NCI-H1105 treated with DMSO at 0.1 percent for 48 hours (cell line): Measurements from ENCODE around the gene APOB.

Experiments used
- DNase-seq: peaks from one replicate; lab custom pipeline; 2025; lab: John Stamatoyannopoulos, UW

Gene APOB

DNA sequence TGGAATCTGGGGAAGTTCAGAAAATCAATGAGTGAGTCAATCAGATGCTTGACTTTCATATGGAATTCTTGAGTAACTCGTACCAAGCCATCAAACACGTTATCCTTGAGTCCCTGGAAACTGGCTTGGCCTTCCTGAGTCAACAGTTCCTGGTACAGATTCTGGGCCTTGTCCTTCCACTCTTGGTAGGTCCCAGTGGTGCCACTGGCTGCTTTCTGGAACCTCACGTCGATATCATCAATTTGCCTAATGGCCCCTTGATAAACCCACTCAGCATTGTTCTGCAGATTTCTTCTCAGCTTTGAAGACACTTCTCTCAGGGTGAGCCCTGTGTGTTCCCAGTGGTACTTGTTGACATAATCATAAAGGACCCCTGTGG, 41.1 kb downstream of the APOB start:
- DNase-seq: no peak

DNA sequence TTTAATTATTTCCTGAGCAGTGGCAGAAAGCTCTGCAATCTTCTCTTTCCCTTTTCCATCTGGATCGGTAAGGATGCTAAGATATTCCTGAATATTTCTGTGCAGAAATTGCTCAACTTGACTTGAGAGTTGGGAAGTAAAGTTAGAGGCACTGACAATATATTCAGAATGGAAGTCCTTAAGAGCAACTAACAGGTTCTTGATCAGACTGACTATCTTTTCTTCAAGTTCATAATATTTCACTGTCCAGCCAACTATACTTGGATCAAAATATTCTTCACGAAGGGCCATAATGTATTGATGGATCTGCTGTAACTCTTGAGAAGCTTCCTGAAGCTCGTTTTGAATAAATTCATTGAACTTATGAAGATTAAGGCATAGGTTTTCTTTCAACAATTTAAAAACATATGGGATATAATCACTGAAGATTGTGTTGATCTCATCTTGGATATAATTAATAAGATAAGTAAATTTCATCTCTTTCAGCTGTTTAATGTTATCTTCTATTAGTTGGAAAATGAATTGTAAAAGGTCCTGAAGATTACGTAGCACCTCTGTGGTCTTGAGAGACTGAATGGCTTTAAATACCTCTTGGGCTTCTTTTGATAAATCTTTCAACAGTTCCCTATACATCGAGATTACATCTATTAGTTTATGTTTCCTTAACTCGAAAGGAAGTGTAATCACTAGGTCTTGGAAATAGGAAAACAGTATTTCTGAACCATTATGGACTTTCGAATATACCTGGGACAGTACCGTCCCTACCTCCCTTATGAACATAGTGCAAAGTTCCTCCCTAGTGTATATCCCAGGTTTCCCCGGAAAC, 41.7 kb downstream of the APOB start:
- DNase-seq: no peak

DNA sequence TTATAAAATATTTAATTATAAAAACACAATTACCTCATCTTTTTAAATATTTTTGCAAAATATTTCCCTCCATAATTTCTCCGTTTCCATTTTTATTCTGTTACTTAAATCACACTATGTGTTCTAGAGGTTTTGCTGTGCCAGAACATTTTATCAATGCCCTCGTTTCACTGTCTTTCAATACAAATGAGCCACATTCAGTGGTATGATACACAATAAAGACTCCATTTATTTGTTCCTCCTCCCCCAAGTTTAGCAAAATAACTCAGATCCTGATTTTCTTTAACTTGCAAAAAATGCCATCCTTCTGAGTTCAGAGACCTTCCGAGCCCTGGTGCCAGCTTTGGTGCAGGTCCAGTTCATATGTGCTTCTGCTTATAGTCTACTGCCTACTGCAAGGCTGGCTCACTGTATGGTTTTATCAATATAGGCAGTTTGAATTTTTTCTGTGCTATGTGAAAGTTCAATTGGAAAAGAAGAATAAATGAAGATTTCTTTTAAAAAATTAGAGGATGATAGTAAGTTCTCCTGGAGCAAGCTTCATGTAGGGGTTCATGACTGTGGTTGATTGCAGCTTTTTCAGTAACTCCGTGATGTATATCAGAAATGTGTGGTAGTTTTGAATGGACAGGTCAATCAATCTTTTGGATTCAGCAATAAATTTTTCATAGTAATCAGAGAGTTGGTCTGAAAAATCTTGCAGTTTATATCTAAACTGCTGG, 42.5 kb downstream of the APOB start:
- no peak for DNase-seq

DNA sequence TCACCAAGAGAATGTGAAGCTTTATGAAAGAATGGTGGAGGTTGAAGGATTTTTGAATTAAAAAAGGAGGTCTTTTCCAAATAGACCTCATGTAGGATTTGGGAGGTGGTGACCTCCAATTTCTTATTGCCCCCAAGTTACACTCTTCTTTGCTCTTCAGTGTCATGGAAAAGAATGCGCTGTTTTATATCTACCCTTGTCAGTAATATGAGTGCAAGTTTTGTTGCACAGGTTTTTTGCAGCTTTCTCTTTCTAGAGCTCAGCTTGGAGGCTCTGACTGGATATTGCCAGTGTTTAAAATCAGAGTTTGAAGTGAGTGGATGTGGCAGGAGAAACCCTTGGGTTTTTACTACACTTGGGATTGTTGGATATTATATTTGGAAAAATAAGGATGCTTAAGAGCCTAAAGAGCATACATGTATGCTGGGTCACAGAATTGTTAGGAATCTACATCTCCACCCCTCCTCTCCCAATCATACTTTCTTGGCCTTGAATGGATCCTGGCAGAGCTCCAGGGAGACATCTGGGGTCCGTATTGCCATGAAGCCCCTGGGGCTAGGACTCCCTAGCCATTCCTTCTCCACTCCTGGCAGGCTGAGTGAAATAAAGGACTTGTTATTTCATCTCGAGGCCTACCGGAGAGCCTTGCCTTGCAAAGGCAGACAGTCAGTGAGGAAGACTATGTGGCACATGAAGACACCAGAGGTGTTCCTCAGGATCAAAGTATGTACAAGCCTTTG, 43.8 kb downstream of the APOB start:
- no peak for DNase-seq

DNA sequence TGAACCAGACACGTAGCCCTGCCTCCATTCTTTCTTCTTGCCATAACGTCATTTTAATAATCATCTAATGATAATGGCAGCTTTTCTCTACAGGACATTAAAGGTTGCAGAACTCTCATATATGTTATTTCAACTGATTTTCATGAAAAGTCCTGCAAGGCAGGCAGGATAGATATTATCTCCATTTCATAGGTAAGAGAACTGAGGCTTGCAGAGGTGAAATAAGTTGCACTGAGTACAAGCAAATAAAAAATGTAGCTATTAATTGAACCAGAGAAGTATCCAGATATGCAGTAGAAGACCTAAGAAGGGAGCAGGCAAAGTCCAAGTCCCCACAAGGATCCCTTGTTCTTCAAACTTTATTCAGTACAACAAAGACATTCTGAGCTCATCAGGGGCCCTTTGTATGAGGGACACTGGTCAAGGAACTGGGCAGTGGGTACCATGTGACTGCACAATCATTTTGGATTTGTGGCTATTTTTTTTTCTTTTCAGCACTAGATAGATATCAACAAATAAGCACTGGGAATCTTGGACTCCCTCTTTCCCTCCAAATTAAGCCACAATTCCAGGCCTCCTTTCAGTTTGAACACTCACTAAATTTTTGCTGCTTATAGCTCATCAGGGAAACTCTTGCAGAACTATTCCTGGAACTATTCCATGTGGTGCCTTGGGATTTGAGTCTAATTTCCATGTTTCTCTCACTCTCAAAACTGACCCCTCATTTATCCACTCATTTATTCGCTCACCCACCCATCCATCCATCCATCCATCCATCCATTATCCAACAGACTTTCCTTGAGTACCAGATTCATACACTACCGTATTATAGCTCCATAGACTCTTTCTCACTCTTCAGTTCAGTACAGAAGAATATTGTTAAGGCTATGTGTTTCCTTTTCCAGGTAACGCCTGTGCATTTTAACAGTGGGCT, 44.6 kb downstream of the APOB start:
- DNase-seq: no peak

DNA sequence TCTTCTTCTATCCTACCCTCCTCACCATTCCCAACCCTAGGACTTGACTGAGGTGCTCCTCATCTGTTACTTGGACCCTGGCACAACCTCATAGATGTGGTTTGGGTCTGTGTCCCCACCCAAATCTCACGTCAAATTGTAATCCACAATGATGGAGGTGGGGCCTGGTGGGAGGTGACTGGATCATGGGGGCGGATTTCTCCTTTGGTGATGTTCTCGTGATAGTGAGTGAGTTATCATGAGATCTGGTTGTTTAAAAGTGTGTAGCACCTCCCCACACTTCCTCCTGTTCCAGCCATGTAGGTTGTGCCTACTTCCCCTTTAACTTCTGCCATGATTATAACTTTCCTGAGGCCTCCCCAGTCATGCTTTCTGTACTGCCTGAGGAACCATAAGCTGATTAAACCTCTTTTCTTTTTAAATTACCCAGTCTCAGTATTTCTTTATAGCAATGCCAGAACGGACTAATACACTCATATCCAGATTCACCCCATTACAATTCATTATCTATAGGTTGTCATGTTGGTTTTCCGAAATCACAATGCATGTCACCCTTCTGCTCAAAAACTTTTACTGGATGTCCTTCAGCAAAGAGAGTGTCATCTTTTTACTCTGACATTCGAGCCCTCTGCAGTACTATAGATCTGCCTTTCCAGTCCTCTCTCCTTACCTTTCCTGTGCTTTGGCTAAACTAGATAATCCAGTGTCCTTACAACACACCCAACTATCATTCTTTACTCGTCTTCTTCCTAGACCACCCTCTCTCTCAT, 45.7 kb downstream of the APOB start:
- DNase-seq: no peak

DNA sequence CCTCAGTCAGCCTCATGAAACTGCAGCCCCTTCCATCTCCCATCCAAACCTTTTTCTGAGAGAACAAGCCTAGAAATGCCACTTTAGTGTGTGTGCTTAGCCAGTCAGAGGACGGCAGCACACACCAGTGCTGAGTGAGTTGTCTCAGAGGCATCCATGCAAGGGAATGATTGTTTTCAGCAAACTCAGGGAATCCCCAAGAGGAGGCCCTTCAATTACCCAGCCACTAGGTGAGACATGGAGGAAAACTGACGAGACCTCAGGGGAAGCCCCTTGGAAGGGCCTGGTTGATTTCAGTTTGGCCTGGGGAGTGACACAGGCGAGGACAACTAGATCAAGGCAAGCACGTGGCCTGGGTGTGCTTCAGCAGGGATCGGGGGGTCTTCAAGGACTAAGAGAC, 49.7 kb downstream of the APOB start:
- DNase-seq: no peak

DNA sequence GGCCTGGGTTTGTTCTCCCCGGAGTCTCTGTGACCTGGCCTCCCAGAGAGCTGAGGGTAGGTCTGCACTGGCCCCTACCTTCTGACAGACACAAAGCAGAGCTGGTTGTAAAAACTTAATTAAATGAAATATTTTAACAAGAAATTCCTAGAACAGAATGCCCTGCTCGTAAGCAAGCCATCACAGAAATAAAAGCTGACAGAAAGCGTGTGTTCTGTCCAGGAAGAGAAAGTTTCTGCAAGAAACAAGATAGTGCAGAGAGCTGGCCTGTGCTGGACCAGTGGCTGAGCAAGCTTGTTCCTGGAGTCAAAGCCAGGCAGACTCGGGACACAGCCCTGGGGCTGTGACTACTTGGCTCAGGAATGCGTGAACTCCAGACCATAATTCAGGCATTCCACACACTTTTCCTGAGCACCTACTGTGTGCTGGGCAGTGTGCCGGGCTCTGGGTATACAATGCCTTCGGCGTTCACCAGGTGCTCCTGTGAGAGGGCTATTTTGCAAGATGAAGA, 51.6 kb downstream of the APOB start:
- no peak for DNase-seq

DNA sequence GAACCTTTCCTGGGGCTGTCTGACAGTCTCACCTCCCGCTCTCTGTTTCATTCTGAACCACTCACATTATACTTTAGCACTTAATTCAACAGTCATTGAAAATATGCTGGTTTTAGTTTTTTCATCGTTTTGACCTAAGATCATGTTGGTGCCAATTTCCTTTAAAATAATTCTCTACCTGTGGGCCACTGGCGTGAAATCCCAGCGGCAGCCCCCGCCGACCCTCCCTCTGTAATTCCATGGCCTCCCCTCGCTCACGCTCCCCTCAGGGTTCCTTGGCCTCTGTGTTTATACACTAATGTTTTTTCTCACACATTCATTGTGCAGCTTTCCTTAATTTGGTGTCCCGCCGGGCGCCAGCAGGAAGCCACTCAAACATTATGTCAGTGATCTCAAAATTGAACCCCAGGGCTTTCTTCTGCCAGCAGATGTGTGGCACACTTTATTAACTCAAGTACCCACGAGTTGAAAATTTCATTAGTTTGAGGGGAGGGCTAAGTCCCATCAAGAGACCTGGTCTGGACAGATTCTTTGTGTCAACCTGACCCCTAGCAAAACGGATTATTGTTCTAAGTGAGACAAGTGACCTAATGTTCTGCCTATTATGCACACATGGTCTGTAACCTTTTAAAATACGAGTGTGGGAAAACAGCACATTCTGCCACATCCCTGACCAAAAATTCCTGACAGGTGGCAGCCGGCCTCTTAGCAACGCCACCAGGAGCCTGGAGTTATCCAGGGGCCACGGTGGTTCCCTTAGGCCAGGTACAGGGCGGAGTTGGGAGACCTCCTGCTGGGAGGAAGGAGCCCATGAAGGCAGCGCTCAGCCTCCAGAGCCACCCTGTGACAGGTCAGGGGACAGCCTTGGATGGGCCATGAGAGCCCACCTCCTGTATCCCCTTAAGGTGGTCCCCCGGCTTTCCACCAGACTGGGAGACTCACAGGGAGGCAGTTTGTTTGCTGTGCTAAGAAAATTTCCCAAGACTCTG, 53.1 kb downstream of the APOB start:
- no peak for DNase-seq

DNA sequence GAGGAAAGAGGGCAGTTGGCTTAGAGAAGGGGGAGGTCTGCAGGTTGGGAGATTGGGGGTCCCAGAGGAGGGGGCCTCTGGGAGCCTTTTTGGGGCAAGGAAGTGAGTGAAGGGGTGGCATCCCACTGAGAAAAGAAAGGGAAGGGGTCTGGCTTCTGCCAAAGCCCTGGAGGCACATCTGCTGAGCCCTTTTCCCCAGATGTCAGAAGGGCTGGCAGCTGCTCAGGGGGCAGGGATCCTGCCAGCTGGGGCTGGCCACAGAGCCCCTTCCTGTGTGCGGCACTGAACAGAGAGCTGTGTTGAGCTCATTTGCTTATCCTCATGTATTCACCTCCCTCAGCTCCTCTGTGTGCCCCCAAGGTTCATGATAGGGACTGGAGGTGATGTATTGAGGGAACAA, 54.5 kb downstream of the APOB start:
- DNase-seq: no peak

DNA sequence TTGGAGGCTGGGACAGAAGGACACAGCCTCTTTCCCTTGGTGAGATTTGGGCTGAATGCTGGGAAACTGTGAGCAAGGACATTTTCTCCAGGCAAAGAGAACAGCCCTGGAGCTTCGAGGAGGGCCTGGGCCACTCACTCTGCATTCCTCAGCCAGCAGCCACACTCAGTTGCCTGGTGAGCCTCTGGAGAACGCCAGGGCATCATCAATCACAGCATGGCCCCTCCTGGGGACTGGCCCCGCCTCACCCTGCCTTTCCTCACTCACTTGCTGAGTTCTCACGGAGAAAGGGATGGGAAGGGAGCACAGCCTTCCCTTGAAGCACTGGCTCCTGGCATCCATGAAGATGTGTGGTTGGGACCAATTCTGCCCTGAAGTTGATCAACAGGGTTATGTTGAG, 55.0 kb downstream of the APOB start:
- DNase-seq: no peak

DNA sequence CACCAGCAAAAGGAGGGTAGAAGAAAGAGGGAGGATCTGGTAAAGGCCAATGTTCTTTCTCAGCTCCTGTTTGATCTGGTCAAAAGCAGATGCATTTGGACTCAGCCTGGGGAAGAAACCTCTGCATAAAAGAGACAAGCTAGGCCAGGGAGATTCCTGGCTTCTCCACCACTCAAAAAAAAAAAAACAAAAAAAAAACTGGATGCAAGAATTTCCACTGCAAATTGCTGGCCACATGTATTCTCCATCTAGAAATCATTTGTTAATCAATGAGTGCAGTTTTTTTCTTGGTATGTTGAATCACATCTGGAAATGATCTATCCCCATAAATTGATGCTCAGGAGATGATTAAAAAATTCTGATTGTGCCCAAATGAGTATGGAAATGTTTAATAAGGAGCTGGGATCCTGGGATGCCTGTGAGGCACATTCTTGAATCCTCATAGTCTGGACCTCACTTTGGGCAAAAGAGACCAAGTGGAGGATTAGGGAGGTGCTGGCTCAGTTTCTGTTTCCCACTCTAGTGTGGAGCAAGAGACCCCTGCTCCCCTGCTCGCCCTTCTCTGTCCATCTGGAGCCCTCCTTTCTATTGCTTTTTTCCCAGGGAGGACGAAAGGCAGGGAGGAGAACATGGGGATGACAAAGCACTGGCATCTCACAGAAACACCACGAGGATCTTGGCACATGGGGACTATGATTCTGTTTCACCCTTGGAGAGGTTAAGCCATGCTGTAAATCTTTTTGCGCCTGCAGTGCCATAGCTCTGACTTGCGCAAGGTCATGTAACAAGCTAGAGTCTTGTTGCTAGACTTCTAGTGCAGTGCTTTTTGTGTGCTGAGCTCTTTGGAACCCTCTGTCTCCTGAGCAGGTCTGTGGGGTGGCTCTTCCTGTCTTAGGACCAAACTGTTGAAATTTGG, 57.6 kb downstream of the APOB start:
- DNase-seq: no peak

DNA sequence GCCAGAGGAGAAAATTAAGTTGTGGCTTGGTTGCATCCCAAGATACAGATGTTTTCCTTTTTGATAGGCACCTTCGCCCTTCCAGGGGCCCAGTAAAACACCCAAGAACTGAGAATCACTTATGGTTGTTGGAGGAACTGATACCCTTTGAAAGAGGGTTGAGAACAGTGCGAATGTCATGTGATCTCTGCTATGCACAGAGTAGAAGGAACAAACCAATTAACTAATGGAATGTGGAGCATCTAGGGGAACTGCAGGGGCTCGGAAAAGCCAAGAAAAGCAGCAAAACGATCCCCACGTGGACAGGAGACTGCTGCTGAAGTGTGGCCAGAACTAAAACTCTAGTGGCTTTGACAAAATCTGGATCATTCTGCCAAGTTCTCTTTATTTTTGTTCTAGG, 58.8 kb downstream of the APOB start:
- no peak for DNase-seq

DNA sequence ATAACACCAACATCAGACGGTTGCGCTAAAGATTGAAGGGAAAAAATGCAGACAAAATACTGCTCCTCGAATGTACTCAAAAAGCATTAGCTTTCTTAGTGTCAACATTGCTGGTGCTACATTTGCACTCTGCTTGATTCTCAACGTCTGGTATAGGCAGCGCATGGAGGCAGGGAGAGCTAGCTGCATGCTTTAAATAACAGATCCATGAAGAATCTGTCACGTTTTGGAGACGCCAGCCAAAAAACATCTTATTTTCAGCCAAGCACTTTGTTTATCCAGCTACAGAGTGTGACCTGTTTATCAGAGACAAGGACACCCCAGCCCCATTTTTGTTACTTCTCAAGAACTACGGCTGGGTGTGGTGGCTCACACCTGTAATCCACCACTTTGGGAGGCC, 59.5 kb downstream of the APOB start:
- DNase-seq: no peak

DNA sequence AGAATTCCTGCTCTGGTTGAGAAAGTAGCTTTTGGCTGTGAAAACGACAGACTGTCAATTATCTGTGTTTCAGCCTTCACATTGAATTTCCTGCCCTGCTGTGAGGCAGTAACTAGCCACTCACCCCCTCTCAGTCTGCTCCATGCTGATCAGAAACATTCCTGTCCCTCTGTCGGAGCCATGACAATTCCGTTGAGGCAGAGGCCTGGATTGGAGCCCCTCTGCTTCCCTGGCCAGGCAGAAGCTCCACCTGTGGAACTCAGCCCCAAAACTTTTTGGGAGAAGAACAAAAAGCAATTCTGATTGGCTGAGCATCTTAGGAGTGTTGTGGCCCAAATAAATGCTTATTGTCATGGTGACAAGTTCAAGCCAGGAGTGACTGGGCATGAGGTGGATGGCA, 60.0 kb downstream of the APOB start:
- DNase-seq: no peak

DNA sequence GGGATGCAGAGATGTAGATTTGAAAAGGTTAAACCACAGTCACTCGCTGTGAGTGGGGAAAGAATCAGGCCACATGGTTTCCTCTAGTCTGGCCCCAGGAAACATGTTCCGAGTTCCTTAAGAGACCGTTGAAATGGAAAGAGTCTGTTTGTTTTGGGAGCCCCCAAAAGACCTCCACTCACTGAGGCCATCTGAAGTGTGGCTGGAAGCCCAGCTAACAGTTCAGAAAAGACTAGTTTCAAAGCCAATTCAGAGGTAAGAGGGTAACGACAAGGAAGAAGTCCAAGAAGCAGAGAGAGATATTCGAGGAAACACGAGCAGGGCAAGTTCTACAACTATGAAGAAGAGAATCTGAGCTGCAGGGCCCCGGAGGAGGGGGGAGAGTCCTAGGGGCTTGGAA, 61.0 kb downstream of the APOB start:
- DNase-seq: no peak

DNA sequence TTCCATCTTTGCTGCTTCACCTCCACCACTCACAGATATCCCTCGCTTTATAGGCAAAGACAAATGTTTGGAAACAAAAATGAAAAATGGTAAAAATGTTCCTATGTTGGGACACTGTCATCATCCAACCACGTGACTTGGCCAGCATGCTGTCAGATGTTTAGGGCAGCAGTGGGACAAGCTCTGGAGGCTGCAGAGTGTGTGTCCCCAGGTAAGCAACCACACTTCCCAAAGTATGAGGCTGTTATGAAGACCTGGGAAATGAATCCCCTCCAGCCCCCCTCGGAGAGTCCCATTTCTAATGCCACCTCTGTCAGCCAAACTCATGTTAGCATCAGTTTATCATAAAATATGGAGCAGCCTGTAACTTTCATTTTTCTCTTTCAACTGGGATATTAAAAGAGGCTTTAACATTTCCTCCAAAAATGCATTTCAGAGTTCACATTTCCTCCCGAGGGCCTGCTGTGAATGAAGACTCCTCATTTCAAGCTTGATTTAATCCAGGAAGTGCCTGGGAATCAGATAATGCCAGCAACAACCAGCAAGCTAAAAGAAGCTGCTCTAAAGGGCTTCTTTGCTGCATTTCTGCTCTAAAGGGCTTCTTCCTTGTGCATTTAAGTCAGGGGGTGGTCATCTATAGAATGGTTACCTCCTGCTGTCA, 66.2 kb downstream of the APOB start:
- DNase-seq: no peak

DNA sequence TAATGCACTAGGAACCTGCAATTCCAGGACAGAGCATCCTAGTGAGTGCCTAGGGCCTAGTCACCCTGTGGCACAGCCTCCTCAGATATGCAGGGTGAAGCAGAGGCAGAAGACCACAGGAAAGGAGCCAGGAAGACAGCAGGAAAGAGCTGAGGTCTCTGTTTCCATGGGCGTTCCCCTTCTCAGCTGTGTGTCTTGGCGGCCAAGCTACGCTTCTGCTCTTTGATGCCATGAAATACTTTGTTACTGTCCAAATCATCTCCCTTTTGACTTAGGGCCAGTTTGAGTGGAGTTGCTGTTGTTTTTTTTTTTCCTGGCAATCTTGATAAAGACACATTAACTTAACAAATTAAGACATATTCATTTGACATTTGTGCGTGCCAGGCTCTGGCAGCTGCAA, 67.3 kb downstream of the APOB start:
- no peak for DNase-seq
